ENCODE measurements around the gene RAB31.

GRCh38 chr18:9878095-9878494 is 170.0 kb downstream of the RAB31 start:
- TF ChIP-seq, protein P1, sequence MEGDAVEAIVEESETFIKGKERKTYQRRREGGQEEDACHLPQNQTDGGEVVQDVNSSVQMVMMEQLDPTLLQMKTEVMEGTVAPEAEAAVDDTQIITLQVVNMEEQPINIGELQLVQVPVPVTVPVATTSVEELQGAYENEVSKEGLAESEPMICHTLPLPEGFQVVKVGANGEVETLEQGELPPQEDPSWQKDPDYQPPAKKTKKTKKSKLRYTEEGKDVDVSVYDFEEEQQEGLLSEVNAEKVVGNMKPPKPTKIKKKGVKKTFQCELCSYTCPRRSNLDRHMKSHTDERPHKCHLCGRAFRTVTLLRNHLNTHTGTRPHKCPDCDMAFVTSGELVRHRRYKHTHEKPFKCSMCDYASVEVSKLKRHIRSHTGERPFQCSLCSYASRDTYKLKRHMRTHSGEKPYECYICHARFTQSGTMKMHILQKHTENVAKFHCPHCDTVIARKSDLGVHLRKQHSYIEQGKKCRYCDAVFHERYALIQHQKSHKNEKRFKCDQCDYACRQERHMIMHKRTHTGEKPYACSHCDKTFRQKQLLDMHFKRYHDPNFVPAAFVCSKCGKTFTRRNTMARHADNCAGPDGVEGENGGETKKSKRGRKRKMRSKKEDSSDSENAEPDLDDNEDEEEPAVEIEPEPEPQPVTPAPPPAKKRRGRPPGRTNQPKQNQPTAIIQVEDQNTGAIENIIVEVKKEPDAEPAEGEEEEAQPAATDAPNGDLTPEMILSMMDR (IDR thresholded peaks at IDR 0.05; ENCODE audit: low read length), result no peak
- no peak for TF ChIP-seq EZH2 (IDR thresholded peaks at IDR 0.05; ENCODE audit: borderline replicate concordance, low read length)
